ENCODE results near the gene FAM43B.

Gene FAM43B

GRCh38 chr1:20530901-20531300 lies 21.5 kb upstream of the FAM43B start:
- H3K4me3 ChIP-seq (replicated peaks in 1 of 2; ENCODE audit: low read depth in 2 of 2, low read length in 2 of 2): no peak overlapping the region
- TF ChIP-seq CTCF (IDR thresholded peaks at IDR 0.05; ENCODE audit: low read depth, low read length): no peak
- DNase-seq (ENCODE audit: low read depth in 2 of 2): no peak

GRCh38 chr1:20533635-20534034 lies 18.7 kb upstream of the FAM43B start:
- TF ChIP-seq CTCF (IDR thresholded peaks at IDR 0.05; ENCODE audit: low read depth, low read length): no peak

GRCh38 chr1:20534659-20535417 lies 17.5 kb upstream of the FAM43B start:
- DNase-seq (ENCODE audit: low read depth in 2 of 2): no peak
- no peak overlapping the region for H3K4me3 ChIP-seq (replicated peaks in 1 of 2; ENCODE audit: low read depth in 2 of 2, low read length in 2 of 2)
- TF ChIP-seq CTCF (IDR thresholded peaks at IDR 0.05; ENCODE audit: low read depth, low read length): no peak

More at GRCh38 chr1:20533635-20534034, 18.7 kb upstream of the FAM43B start:
- no peak overlapping the region for H3K4me3 ChIP-seq (replicated peaks in 1 of 2; ENCODE audit: low read depth in 2 of 2, low read length in 2 of 2)
- no peak for DNase-seq (ENCODE audit: low read depth in 2 of 2)

- no peak for DNase-seq (ENCODE audit: low read depth in 2 of 2)
- TF ChIP-seq CTCF (IDR thresholded peaks at IDR 0.05; ENCODE audit: low read depth, low read length): no peak
- no peak overlapping the region for H3K4me3 ChIP-seq (replicated peaks in 1 of 2; ENCODE audit: low read depth in 2 of 2, low read length in 2 of 2)
These were observed 14.1 kb upstream of the FAM43B start for GRCh38 chr1:20538227-20538626.

GRCh38 chr1:20538760-20539551 lies 13.4 kb upstream of the FAM43B start:
- no peak for TF ChIP-seq CTCF (IDR thresholded peaks at IDR 0.05; ENCODE audit: low read depth, low read length)
- H3K4me3 ChIP-seq (replicated peaks in 1 of 2; ENCODE audit: low read depth in 2 of 2, low read length in 2 of 2): no peak overlapping the region
- no peak for DNase-seq (ENCODE audit: low read depth in 2 of 2)

- H3K4me3 ChIP-seq (replicated peaks in 1 of 2; ENCODE audit: low read depth in 2 of 2, low read length in 2 of 2): no peak overlapping the region
- TF ChIP-seq CTCF (IDR thresholded peaks at IDR 0.05; ENCODE audit: low read depth, low read length): no peak
- DNase-seq (ENCODE audit: low read depth in 2 of 2): peak; percentile 31 to 37
These were observed 12.1 kb upstream of the FAM43B start for GRCh38 chr1:20540281-20540680.

Measured in cardiac fibroblast (primary cell).